Lower lobe of right lung (tissue), 2 donors: Measurements from ENCODE around the gene NAV1. TPM values are rescaled to one million over a fixed set of nuclear protein-coding genes. Genes with fewer than 3 reads are reported as not detected.

Experiments
- ATAC-seq, 2 donors: fragments of 200-7000 bp; cut with Tn5 transposase; one replicate each; pipeline ENCODE4 v1.9.1; 2020 to 2022; ENCODE audit warnings: mild to moderate bottlenecking in 2 of 2, moderate library complexity in 2 of 2
- DNase-seq: peaks from one replicate; pipeline ENCODE4 v3.0.0-alpha.2; 2020
- H3K27ac ChIP-seq: fragments of 200-600 bp; one replicate; pipeline ENCODE4 v1.8.0; 2022
- H3K27me3 ChIP-seq: fragments of 200-600 bp; one replicate; pipeline ENCODE4 v1.8.0; 2022; ENCODE audit warnings: low read depth
- H3K36me3 ChIP-seq: fragments of 200-600 bp; one replicate; pipeline ENCODE4 v1.8.0; 2022; ENCODE audit warnings: mild to moderate bottlenecking
- H3K4me1 ChIP-seq: fragments of 200-600 bp; one replicate; pipeline ENCODE4 v1.8.0; 2022
- H3K4me3 ChIP-seq: fragments of 200-600 bp; one replicate; pipeline ENCODE4 v1.8.0; 2022; ENCODE audit warnings: mild to moderate bottlenecking
- H3K9me3 ChIP-seq: fragments of 200-600 bp; one replicate; pipeline ENCODE4 v1.8.0; 2022
- intact Hi-C: fragments of 100-400 bp; cut with DNase I; formaldehyde crosslinking; loops from one replicate; pipeline ENCODE4 v1.11.0; 2022
- total RNA-seq: library from RNA; stranded (reverse); fragmentation: NEBNext Ultra II Directional; extraction: Animal tissue kit (Norgen Biotek cat#: 25700); gene quantifications from one replicate; pipeline ENCODE4 v1.2.1, GENCODE V29; 2021
- TF ChIP-seq, protein P1 (sequence below): fragments of 200-600 bp; IDR thresholded peaks from one replicate; pipeline ENCODE4 v1.8.0; 2022; ENCODE audit warnings: antibody characterized with exemption, mild to moderate bottlenecking
- donor health status: DM: no; HTN: yes; CAD: no; lungs with severe emphysema.

Gene NAV1
- total RNA-seq, 1 donor from 2014 or later, result 24.5 TPM

DNA sequence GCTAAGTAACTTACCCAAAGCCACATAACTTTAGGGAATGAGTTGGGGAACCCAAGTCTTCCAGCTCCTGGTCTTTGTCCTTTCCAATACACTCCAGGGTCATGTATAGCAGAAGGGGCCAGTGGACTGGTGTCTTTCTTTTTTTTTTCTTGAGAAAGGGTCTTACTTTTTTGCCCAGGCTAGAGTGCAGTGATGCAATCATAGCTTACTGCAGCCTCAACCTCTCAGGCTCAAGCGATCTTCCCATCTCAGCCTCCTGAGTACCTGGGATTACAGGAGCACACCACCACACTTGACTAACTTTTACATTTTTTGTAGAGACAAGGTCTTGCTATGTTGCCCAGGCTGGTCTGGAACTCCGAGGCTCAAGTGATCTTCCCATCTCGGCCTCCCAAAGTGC lies 12.2 kb downstream of the NAV1 start:
- Histone ChIP-seq H3K4me1 (peaks cover 30% of the 10 kb centered on the region), H3K27ac (no peak overlapping the region), H3K9me3 (no peaks in the 10 kb centered on the region)

DNA sequence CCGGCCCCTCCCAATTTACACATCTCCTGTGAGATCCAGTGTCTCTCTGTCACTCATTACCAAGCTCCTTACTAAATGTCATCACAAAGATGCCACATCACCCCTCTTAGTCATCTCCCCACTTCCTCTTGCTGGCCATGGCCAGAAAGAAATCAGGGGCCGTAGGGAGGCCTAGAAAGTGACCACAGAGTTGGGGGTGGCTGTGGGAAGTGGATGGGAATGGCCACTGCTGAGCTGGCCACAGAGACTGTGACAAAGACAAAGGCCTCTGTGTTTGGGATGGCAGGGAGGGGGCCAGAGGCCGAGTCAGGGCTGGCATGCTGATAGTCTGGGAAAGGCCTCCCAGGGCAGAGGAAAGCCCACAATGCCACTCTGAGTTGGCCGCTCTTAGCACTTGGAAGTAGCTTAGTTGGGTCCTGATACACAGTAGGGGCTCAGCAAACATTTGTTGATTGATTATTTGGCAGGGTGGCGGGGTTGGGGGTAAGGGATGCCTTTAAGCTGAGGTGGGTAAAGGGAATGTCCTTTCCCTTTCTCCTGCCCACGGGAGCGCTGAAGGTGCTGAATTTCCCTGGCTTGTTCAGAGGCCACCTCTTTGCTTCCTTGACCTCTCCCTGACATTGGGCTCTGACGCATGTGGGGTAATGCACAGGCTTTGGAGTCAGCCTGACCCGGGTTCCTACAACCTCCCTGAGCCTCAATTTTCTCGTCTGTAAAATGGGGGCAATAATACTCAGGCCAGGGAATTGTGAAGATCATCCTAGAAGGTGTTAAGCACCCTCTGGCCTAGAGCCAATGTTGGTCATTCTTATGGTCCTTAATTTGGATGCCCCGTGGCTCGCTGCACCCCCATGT lies 13.2 kb downstream of the NAV1 start:
- TF ChIP-seq, protein P1, sequence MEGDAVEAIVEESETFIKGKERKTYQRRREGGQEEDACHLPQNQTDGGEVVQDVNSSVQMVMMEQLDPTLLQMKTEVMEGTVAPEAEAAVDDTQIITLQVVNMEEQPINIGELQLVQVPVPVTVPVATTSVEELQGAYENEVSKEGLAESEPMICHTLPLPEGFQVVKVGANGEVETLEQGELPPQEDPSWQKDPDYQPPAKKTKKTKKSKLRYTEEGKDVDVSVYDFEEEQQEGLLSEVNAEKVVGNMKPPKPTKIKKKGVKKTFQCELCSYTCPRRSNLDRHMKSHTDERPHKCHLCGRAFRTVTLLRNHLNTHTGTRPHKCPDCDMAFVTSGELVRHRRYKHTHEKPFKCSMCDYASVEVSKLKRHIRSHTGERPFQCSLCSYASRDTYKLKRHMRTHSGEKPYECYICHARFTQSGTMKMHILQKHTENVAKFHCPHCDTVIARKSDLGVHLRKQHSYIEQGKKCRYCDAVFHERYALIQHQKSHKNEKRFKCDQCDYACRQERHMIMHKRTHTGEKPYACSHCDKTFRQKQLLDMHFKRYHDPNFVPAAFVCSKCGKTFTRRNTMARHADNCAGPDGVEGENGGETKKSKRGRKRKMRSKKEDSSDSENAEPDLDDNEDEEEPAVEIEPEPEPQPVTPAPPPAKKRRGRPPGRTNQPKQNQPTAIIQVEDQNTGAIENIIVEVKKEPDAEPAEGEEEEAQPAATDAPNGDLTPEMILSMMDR, result no peak
- DNase-seq, result peak; percentile 45
- Histone ChIP-seq H3K4me3 (no peak overlapping the region), H3K9me3 (no peaks in the 10 kb centered on the region), H3K36me3 (no peaks in the 10 kb centered on the region), H3K27ac (peak overlapping the region; percentile 50), H3K4me1 (peaks cover 38% of the 10 kb centered on the region), H3K27me3 (no peaks in the 10 kb centered on the region)
- intact Hi-C loops, result no loop called here
- ATAC-seq, result peak; percentile 48 to 68

More for the DNA sequence above, 12.2 kb downstream of the NAV1 start:
- intact Hi-C loops, result no loop called here
- no peaks in the 10 kb centered on the region for H3K36me3 ChIP-seq
- no peak for DNase-seq
- TF ChIP-seq, protein P1, result no peak
- H3K27me3 ChIP-seq, result no peaks in the 10 kb centered on the region
- no peak for ATAC-seq
- no peak overlapping the region for H3K4me3 ChIP-seq

- intact Hi-C loops, result no loop called here
Measured at GRCh38 chr1:201552941-201553351, 14.0 kb downstream of the NAV1 start.

DNA sequence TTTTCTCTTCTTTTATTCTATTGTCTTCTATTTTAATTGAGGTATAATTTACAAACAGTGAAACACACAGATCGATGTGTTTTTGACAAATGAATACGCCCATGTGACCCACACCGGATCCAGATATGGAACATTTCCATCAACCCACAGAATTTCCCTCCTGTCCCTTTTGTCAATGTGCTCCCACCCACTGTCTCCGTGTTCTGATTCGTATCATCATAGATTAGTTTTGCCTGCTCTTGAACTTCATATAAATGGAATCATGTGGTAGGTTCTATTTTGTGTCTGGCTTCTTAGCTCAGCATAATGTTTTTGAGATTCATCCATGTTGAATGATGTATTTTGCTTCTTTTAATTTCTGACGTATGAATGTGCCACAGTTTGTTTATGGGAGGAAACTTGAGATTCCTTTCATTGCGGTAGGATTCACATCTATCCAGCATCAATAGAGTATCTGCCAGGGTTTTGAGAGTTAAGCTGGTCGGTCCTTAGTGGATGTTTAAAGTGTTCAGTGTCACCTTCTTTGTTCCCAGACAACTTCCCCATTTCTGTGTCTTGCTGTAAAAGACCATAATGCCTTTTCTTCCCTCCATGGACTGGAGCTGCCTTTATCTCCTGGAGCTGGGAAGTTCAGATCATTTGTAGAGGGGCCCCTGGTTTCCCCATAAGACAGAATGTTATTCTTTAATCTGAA lies 14.7 kb downstream of the NAV1 start:
- H3K27me3 ChIP-seq, result no peaks in the 10 kb centered on the region
- DNase-seq, result no peak
- ATAC-seq, result no peak
- H3K4me1 ChIP-seq, result peaks cover 38% of the 10 kb centered on the region
- intact Hi-C loops, result no loop called here
- TF ChIP-seq, protein P1, result no peak
- no peaks in the 10 kb centered on the region for H3K36me3 ChIP-seq
- H3K9me3 ChIP-seq, result no peaks in the 10 kb centered on the region
- peak overlapping the region; percentile 50 for H3K27ac ChIP-seq
- no peak overlapping the region for H3K4me3 ChIP-seq

More at GRCh38 chr1:201552941-201553351, 14.0 kb downstream of the NAV1 start:
- Histone ChIP-seq H3K4me1 (peaks cover 38% of the 10 kb centered on the region), H3K9me3 (no peaks in the 10 kb centered on the region), H3K27me3 (no peaks in the 10 kb centered on the region), H3K4me3 (no peak overlapping the region), H3K36me3 (no peaks in the 10 kb centered on the region), H3K27ac (peak overlapping the region; percentile 50)
- no peak for ATAC-seq
- TF ChIP-seq, protein P1, result no peak
- peak; percentile 26 for DNase-seq

- Histone ChIP-seq H3K27ac (peak overlapping the region; percentile 50), H3K36me3 (no peaks in the 10 kb centered on the region), H3K27me3 (no peaks in the 10 kb centered on the region), H3K9me3 (no peaks in the 10 kb centered on the region), H3K4me1 (peaks cover 40% of the 10 kb centered on the region), H3K4me3 (no peak overlapping the region)
- DNase-seq, result peak; percentile 35
- no peak for ATAC-seq
- intact Hi-C loops, result no loop called here
- TF ChIP-seq, protein P1, result no peak
Measured at GRCh38 chr1:201554190-201554600, 15.3 kb downstream of the NAV1 start.
